Trophoblast cell (in vitro differentiated cells and primary cell): ENCODE measurements around the gene DYNLRB2.

Source experiments
- DNase-seq, 2 donors: peaks; one replicate each; pipeline ENCODE4 v3.0.0-alpha.2; 2016
- H2AFZ ChIP-seq: 2 replicates; pipeline ENCODE4 v1.6.1; 2013; ENCODE audit warnings: low read length, moderate library complexity, mild to moderate bottlenecking; ENCODE audit not compliant: insufficient read depth, poor library complexity
- H2AK5ac ChIP-seq: 2 replicates; pipeline ENCODE4 v1.6.1; 2013; ENCODE audit warnings: mild to moderate bottlenecking, low read length
- H2BK120ac ChIP-seq: 2 replicates; pipeline ENCODE4 v1.6.1; 2013; ENCODE audit warnings: low read length, mild to moderate bottlenecking, moderate library complexity; ENCODE audit not compliant: insufficient read depth, poor library complexity
- H2BK12ac ChIP-seq: 2 replicates; pipeline ENCODE4 v1.6.1; 2013; ENCODE audit warnings: mild to moderate bottlenecking, low read length, moderate library complexity
- H2BK5ac ChIP-seq: 2 replicates; pipeline ENCODE4 v1.6.1; 2013; ENCODE audit warnings: low read length, low read depth, moderate library complexity, mild to moderate bottlenecking; ENCODE audit not compliant: poor library complexity
- H3K14ac ChIP-seq: 2 replicates; pipeline ENCODE4 v1.6.1; 2013; ENCODE audit warnings: mild to moderate bottlenecking, low read length
- H3K18ac ChIP-seq: 2 replicates; pipeline ENCODE4 v1.6.1; 2013; ENCODE audit warnings: mild to moderate bottlenecking, low read length
- H3K23ac ChIP-seq: 2 replicates; pipeline ENCODE4 v1.6.1; 2013; ENCODE audit warnings: low read length
- H3K27ac ChIP-seq: 2 replicates; pipeline ENCODE4 v1.5.1; 2013; ENCODE audit warnings: low read depth, mild to moderate bottlenecking, inconsistent platforms, low read length, moderate library complexity
- H3K27me3 ChIP-seq: 2 replicates; pipeline ENCODE4 v1.6.1; 2013; ENCODE audit warnings: inconsistent platforms, mild to moderate bottlenecking, low read length, moderate library complexity; ENCODE audit not compliant: insufficient read depth
- H3K36me3 ChIP-seq, 2 experiments: 1 replicate in 1 of 2; 2 replicates in 1 of 2; pipeline ENCODE4 v1.6.1; 2013; ENCODE audit warnings: low read length in 2 of 2, mild to moderate bottlenecking in 2 of 2, moderate library complexity in 1 of 2; ENCODE audit not compliant: insufficient read depth in 2 of 2, control insufficient read depth in 1 of 2
- H3K4ac ChIP-seq: 2 replicates; pipeline ENCODE4 v1.6.1; 2013; ENCODE audit warnings: low read depth, mild to moderate bottlenecking, low read length, moderate library complexity
- H3K4me1 ChIP-seq, 2 experiments: 1 replicate in 1 of 2; 2 replicates in 1 of 2; pipeline ENCODE4 v1.6.1; 2013; ENCODE audit warnings: low read length in 2 of 2, mild to moderate bottlenecking in 2 of 2, moderate library complexity in 1 of 2; ENCODE audit not compliant: insufficient read depth in 2 of 2, control insufficient read depth in 1 of 2
- H3K4me2 ChIP-seq: 2 replicates; pipeline ENCODE4 v1.6.1; 2013; ENCODE audit warnings: inconsistent platforms, mild to moderate bottlenecking, low read length, moderate library complexity
- H3K4me3 ChIP-seq: 2 replicates; pipeline ENCODE4 v1.5.1; 2013; ENCODE audit warnings: mild to moderate bottlenecking, low read depth, low read length, inconsistent platforms
- H3K79me1 ChIP-seq: one replicate; pipeline ENCODE4 v1.6.1; 2013; ENCODE audit warnings: low read length
- H3K79me2 ChIP-seq: 2 replicates; pipeline ENCODE4 v1.6.1; 2013; ENCODE audit warnings: low read length, mild to moderate bottlenecking; ENCODE audit not compliant: control insufficient read depth, insufficient read depth, poor library complexity
- H3K9ac ChIP-seq: 2 replicates; pipeline ENCODE4 v1.6.1; 2013; ENCODE audit warnings: mild to moderate bottlenecking, low read length
- H3K9me3 ChIP-seq: 2 replicates; pipeline ENCODE4 v1.6.1; 2013; ENCODE audit warnings: low read depth, mild to moderate bottlenecking, control low read depth, inconsistent platforms, low read length; ENCODE audit not compliant: insufficient read depth
- H4K12ac ChIP-seq: 2 replicates; pipeline ENCODE4 v1.6.1; 2013; ENCODE audit warnings: low read depth, mild to moderate bottlenecking, low read length, moderate library complexity
- H4K8ac ChIP-seq: 2 replicates; pipeline ENCODE4 v1.6.1; 2013; ENCODE audit warnings: low read depth, mild to moderate bottlenecking, low read length, moderate library complexity
- H4K91ac ChIP-seq: one replicate; pipeline ENCODE4 v1.6.1; 2013; ENCODE audit warnings: low read depth, mild to moderate bottlenecking, low read length, moderate library complexity
- WGBS: extraction: QIAGEN DNeasy Blood & Tissue Kit; methylation state at CpG from one replicate; pipeline ENCODE4 v1.1.7; 2013; ENCODE audit warnings: missing lambda C conversion rate; ENCODE audit not compliant: insufficient read length, insufficient coverage; ENCODE audit errors: extremely low coverage; 5-methylcytosine and 5-hydroxymethylcytosine counted together

The DYNLRB2 gene

GRCh38 chr16:80536238-80536637 is 4.6 kb upstream of the DYNLRB2 start:
- Histone ChIP-seq H3K27ac (no peak overlapping the region), H4K8ac (no peak overlapping the region), H3K14ac (no peak overlapping the region), H3K4me1 (peaks cover 0 to 2% of the 10 kb centered on the region in 2 experiments), H3K9ac (no peak overlapping the region), H2AK5ac (no peak overlapping the region), H4K91ac (no peak overlapping the region), H2BK12ac (no peak overlapping the region), H3K79me2 (peaks cover 2% of the 10 kb centered on the region), H3K9me3 (no peaks in the 10 kb centered on the region), H3K18ac (no peak overlapping the region), H2AFZ (no peak overlapping the region), H2BK5ac (no peak overlapping the region), H3K4me3 (no peak overlapping the region), H2BK120ac (no peak overlapping the region), H3K79me1 (peaks cover 4% of the 10 kb centered on the region), H3K36me3 (no peaks in the 10 kb centered on the region), H3K4me2 (no peak overlapping the region), H3K27me3 (peaks cover 3% of the 10 kb centered on the region), H4K12ac (no peak overlapping the region), H3K23ac (no peak overlapping the region), H3K4ac (no peak overlapping the region)
- DNase-seq = no peak
- no CpG with 5 or more reads among the region's 2 CpGs for WGBS

DNA sequence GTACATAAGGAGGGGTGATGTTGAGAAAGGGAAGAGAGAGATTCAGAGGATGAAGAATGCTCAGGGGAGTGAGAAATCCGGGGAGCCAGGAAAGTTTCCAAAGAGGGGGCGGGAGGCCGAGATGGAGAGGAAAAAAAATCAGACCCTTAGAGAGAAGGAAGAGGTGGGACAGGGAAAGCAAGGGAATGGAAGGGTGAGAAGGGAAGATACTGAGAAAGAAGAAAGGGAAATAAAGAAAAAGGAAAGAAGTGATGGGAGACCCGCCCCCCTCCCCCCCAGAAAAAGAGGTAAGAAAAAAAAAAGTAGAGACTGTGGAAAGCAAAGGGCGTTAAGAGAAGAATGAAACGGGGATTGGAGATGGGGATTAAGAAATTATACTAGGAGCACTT is 507 bp downstream of the DYNLRB2 start:
- Histone ChIP-seq H4K91ac (no peak overlapping the region), H3K27me3 (peaks cover 3% of the 10 kb centered on the region), H4K8ac (peak overlapping the region; percentile 75), H3K36me3 (no peaks in the 10 kb centered on the region), H3K27ac (no peak overlapping the region), H2AK5ac (no peak overlapping the region), H3K14ac (no peak overlapping the region), H3K18ac (no peak overlapping the region), H3K9ac (no peak overlapping the region), H4K12ac (no peak overlapping the region), H3K23ac (no peak overlapping the region), H2AFZ (peak overlapping the region; percentile 91), H3K79me1 (peaks cover 4% of the 10 kb centered on the region), H3K4me1 (peaks cover 0 to 2% of the 10 kb centered on the region in 2 experiments), H2BK120ac (no peak overlapping the region), H3K9me3 (no peaks in the 10 kb centered on the region), H3K4me2 (peak overlapping the region; percentile 96), H3K4me3 (peak overlapping the region; percentile 88), H2BK12ac (no peak overlapping the region), H3K79me2 (peaks cover 2% of the 10 kb centered on the region), H2BK5ac (no peak overlapping the region), H3K4ac (no peak overlapping the region)
- DNase-seq = no peak
- WGBS = 100% methylated on average over 2 of the region's 6 CpGs

DNA sequence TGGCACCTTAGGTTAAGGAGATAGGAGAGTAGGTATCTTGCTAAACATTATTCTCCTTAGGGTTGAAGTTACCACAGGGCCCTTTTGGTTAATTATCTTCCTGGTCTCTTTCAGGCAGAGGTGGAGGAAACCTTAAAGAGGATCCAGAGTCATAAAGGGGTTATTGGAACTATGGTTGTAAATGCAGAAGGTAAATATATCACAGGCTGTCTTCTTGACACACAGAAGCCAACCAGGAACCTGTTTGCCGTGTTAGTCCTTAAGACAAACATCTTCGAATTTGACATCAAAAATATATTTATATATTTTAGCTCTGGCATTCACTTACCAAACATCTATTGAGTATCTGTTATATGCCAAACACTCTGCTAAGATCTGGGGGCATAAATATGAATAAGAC is 2.4 kb downstream of the DYNLRB2 start:
- Histone ChIP-seq H3K79me2 (peaks cover 2% of the 10 kb centered on the region), H3K27ac (no peak overlapping the region), H2BK120ac (no peak overlapping the region), H2BK12ac (no peak overlapping the region), H3K4me2 (no peak overlapping the region), H3K36me3 (no peaks in the 10 kb centered on the region), H3K4ac (no peak overlapping the region), H3K23ac (no peak overlapping the region), H3K18ac (no peak overlapping the region), H2BK5ac (no peak overlapping the region), H3K79me1 (peaks cover 4% of the 10 kb centered on the region), H3K4me1 (peaks cover 0 to 2% of the 10 kb centered on the region in 2 experiments), H4K8ac (no peak overlapping the region), H3K27me3 (peaks cover 3% of the 10 kb centered on the region), H2AK5ac (no peak overlapping the region), H3K14ac (no peak overlapping the region), H3K4me3 (no peak overlapping the region), H4K12ac (no peak overlapping the region), H3K9me3 (no peaks in the 10 kb centered on the region), H2AFZ (no peak overlapping the region), H3K9ac (no peak overlapping the region), H4K91ac (no peak overlapping the region)
- WGBS = no CpG with 5 or more reads among the region's 2 CpGs
- DNase-seq = no peak

DNA sequence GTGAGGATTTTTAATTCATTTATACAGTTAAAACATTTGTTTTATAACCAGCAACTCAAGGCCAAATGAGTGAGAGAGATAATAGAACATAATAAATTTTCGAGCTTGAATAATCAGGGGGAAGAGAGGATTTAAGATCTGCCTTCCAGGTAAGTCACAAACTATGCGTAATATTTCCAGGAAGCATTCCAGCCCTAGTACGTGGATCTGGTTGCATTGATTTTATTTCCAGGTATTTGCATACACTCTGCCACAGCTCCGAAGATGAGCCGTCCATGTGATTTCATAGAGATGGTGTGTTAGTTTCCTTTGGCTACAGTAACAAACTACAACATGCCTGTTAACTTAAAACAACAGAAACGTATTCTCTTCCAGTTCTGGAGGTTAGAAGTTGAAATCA is 3.5 kb downstream of the DYNLRB2 start:
- no CpG with 5 or more reads among the region's 6 CpGs for WGBS
- H2AK5ac ChIP-seq = no peak overlapping the region
- H2BK120ac ChIP-seq = no peak overlapping the region
- no peak overlapping the region for H4K91ac ChIP-seq
- H3K4ac ChIP-seq = no peak overlapping the region
- H3K4me2 ChIP-seq = no peak overlapping the region
- H3K79me1 ChIP-seq = peaks cover 4% of the 10 kb centered on the region
- H3K36me3 ChIP-seq = no peaks in the 10 kb centered on the region
- H4K12ac ChIP-seq = no peak overlapping the region
- no peak overlapping the region for H3K18ac ChIP-seq
- no peak overlapping the region for H3K23ac ChIP-seq
- peaks cover 0 to 2% of the 10 kb centered on the region in 2 experiments for H3K4me1 ChIP-seq
- H3K4me3 ChIP-seq = no peak overlapping the region
- H3K9me3 ChIP-seq = no peaks in the 10 kb centered on the region
- H4K8ac ChIP-seq = no peak overlapping the region
- peak; percentile 20 to 60 for DNase-seq
- no peak overlapping the region for H2BK5ac ChIP-seq
- no peak overlapping the region for H3K27ac ChIP-seq
- no peak overlapping the region for H3K14ac ChIP-seq
- peaks cover 3% of the 10 kb centered on the region for H3K27me3 ChIP-seq
- no peak overlapping the region for H2BK12ac ChIP-seq
- no peak overlapping the region for H2AFZ ChIP-seq
- no peak overlapping the region for H3K9ac ChIP-seq
- peaks cover 2% of the 10 kb centered on the region for H3K79me2 ChIP-seq
